HG02870 (cell line): ENCODE data around the gene SMARCC1.

Experiments used
- ATAC-seq: cut with Tn5 transposase; IDR thresholded peaks from one replicate; pipeline ENCODE4 v1.9.1; 2021; ENCODE audit warnings: mild to moderate bottlenecking, moderate library complexity; ENCODE audit not compliant: unreplicated experiment

The SMARCC1 gene

GRCh38 chr3:47565734-47566550, 215.8 kb downstream of the SMARCC1 start:
- ATAC-seq: no peak

DNA sequence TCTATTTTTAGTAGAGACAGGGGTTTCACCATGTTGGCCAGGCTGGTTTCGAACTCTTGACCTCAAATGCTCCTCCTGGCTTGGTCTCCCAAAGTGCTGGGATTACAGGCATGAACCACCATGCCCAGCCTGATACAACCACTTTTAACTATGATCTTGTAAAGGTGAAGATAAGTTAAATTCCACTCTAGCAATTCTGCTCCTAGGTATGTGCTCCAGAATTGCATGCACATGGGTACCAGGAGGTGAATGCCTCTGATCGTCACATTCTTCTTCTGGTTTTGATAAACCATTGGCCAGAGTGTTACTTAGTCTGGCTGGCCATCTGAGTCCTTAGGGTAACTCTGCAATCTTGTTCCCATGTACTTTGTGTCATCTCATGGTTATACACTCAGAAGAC, 225.3 kb downstream of the SMARCC1 start:
- ATAC-seq: no peak

DNA sequence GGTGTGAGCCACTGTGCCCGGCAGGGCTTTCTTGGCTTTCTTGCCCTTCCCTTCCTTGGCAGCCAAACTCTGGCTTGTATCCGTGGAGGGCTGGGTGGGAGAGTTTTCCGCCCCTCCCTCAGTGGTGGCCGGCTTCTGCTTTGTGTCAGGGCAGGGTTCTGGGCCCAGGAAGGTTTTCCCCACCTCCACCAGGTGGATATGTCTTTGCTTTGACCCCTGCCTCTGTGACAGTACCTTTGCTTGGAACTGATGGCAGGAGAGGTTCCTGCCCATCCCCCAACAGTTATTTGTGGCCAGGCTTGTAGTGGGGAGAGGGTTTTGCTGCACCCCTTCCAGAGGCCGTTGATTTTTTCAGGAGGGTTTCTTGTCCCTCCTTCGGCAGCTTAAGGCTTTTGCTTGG, 227.4 kb downstream of the SMARCC1 start:
- no peak for ATAC-seq

GRCh38 chr3:47553407-47553806, 228.3 kb downstream of the SMARCC1 start:
- no peak for ATAC-seq

GRCh38 chr3:47542471-47543173, 239.1 kb downstream of the SMARCC1 start:
- no peak for ATAC-seq

DNA sequence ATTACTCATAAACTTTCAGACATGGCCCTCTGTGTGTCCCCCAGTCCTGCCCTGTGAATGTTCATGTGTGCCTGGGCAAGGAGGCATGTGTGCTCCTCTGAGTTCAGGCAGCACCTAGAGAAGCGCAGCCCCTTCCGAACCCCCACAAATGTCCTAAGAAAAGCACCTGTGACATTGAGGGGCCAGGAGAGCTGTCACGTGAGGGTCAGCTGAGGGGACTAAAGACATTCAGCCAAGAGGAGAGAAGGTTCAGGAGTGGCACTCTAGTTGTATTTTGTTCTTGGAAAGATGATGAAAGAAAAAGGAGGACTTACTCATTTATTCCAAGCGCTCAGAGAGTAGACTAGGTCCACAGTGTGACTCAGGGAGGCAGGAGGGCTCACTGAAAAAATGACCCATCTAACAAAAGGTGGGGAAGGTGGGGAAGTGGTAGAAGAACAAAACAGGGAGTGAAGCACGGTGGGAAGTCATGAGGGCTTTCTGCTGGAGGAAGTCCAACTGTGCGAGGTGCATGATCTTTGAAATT, 240.0 kb downstream of the SMARCC1 start:
- ATAC-seq: no peak

DNA sequence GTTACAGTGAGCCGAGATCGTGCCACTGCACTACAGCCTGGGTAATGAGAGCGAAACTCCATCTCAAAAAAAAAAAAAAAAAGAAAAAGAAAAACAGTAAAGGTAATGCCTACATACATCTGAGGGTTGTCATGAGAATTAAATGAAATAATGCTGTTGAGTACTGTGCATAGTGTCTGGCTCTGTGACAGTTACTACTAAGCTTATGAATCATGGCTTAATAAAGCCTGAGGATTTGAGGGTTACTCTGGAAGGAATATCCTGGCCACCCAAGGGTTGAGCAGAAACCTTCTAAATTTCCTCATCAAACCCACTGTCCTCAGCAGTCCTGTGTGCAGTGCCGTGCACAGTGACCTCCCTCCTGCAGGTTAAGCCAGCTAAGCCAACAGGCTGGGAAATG, 241.4 kb downstream of the SMARCC1 start:
- ATAC-seq: no peak

- ATAC-seq: no peak
These were observed 244.7 kb downstream of the SMARCC1 start for GRCh38 chr3:47536967-47537366.

DNA sequence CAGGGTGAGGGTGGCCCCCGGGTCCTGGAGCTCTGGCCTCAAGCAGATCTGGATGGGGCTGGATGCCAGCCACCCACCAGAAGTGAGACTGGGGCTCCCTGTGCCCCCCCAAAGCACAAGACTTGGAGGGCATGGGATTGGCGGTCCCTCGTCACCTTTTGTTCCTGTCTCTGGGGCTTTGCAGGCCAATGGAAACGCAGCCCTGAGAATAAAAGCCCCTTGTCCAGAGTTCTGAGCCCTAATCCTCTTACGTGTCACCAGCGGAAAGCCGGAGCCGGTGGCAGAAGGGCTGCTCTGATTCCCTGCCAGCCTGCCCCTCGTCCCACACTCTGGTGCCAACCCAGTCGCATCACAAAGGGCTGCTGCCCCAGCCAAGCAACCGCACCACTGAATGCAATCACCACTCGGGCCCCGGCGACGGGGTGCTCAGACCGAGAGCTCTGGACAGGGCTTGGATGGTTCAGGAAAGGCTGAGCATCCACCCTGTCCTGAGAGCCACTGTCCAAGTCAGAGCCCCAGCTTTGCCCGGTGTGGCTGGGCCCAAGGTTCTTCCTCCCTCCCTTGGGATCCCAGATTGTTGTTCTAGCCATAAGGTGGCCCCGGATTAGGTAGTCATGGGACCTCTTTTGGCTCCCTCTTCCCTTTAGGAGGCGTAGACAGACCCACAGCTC, 245.3 kb downstream of the SMARCC1 start:
- no peak for ATAC-seq
